LoVo (cell line): ENCODE results near the gene HOXC5.
"Not testable (repeated sequence)": the region's sequence is repeated elsewhere in the genome, so short reads cannot be mapped to it uniquely, and the experiment has no call there.

Source experiments
- DNase-seq: peaks from one replicate; pipeline ENCODE4 v3.0.0-alpha.2; 2016; ENCODE audit warnings: low spot score

HOXC5 gene

GRCh38 chr12:54033980-54034784, 1.3 kb downstream of the HOXC5 start:
- no peak for DNase-seq

GRCh38 chr12:54034785-54035310, 2.0 kb downstream of the HOXC5 start:
- no peak for DNase-seq

- no peak for DNase-seq
Measured at GRCh38 chr12:54035568-54036264, 2.9 kb downstream of the HOXC5 start.

DNA sequence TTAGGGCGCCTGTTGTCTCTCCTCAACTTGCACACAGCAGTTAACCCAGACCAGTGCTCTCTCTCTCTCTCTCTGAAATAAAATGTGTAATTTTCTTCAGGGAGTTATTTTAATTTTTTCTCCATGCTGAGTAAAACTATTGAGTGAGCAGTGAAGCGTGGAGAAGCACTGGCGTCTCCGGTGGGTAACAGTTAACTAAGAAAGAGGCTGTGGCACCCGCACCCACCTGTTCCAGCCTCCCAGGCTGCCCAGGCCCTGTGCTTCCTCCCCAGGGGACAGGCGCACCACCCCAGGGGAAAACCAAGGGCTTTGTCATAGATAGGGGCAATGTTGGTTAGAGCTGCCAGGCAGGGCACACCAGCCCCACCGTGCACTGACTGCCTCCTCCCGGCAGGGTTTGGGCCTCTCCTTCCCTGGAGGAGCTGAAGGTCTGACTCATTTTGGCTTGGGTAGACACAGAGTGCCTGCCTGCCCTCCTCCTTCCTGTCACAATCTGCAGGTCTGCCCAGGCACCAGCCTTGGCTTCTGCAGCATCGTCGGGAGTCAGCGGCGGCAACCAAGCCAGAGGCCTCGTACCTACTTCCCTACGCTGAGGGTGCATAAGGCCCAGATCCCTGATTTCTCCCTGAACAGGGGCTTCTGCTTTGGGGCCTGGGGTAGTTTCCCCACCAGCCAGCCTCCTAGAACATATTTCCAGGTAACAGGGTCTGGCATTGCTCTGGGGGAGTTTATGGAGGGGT, 3.9 kb downstream of the HOXC5 start:
- no peak for DNase-seq

GRCh38 chr12:54037360-54038283, 4.8 kb downstream of the HOXC5 start:
- no peak for DNase-seq

GRCh38 chr12:54038284-54038870, 5.5 kb downstream of the HOXC5 start:
- no peak for DNase-seq

GRCh38 chr12:54038871-54039414, 6.1 kb downstream of the HOXC5 start:
- no peak for DNase-seq

- DNase-seq = no peak
Measured at GRCh38 chr12:54039417-54040147, 6.7 kb downstream of the HOXC5 start.

GRCh38 chr12:54040148-54040494, 7.3 kb downstream of the HOXC5 start:
- DNase-seq = no peak

- DNase-seq = no peak
Measured at GRCh38 chr12:54040648-54041047, 7.8 kb downstream of the HOXC5 start.

- no peak for DNase-seq
Measured at GRCh38 chr12:54041097-54041690, 8.3 kb downstream of the HOXC5 start.

DNA sequence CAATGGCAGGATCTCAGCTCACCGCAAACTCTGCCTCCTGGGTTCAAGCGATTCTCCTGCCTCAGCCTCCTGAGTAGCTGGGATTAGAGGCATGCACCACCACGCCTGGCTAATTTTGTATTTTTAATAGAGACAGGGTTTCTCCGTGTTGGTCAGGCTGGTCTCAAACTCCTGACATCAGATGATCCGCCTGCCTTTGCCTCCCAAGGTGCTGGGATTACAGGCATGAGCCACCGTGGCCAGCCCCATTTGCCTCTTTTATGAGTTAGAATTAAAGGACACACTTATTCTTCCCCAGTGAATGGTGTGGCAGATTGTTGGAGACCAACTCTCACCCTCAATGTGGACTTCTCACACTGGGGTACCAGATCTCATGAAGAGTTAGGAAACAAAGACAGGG, 9.2 kb downstream of the HOXC5 start:
- DNase-seq = not testable (repeated sequence)

DNA sequence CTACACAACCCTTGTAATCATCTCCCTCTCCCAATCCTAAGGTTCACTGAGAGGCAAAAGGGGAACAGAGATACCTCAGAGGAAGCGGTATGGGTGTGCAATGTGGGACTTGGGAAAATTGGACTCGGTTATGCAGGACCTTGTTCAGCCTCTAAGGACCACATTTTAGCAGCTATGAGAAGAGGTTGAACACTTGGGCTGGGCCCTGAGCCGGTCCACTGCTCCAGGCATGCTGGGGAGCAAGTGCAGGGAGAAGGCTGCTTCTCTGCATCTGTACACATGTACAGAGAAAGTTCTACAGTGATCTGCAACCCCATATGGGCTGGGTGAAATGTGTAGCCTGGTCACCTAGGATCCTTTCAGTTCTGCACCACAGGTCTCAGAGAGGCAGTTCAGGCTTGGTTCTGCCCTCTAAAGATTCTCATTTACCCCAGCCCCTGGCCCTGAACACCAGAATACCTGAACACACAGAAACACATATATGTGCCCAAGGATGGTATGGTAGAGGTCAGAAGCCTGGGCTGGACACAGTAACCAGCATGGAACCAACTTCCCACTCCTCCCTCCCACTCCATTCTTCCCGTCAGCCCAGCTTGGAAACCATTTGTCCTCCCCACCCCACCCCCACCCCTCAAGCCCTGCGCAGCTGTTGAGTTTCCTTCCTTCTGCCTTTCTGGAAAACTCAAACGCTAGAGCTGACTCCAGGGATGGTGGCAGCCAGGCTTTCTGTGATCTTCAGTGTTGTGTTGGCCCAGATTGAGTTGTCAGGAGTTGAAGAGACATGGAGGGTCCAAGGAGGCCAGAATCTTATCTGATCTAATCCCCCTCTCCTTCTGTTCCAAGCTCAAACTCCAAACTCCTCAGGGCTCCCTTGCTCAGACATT, 10.4 kb downstream of the HOXC5 start:
- DNase-seq = no peak

DNA sequence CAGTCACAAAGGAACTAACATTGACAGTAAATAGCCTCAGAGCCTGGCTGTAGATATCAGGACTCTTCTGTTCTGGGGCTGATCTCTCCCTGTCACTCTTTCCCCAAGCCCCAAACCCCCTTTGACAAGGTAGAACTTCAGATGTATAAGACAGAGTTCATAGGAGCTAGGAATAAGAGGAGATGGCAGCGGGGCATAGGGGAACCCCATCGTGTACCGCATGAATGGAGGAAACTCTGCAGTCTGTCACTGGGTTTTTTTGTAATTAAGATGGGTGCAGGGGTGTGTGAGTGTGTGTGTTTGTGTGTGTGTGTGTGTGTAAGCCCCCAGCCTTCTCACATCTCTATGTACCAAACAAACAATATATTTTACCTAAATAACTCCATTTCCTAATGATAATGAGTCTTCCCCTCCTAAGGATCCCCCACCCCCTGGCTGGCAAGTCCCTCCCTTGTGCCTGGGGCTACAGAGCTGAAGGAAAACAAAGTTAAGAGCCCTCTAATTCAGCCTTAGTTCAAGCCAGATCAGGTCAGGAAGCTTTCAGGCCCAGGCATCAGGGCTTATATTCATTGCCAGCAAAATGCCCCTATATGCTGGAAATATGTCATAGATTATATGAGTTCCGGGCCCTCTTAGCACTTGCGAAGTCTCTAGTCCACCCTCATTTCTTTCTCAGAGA, 11.7 kb downstream of the HOXC5 start:
- DNase-seq = no peak

- DNase-seq = no peak
Measured at GRCh38 chr12:54045401-54045800, 12.6 kb downstream of the HOXC5 start.

GRCh38 chr12:54045868-54046521, 13.1 kb downstream of the HOXC5 start:
- DNase-seq = no peak

DNA sequence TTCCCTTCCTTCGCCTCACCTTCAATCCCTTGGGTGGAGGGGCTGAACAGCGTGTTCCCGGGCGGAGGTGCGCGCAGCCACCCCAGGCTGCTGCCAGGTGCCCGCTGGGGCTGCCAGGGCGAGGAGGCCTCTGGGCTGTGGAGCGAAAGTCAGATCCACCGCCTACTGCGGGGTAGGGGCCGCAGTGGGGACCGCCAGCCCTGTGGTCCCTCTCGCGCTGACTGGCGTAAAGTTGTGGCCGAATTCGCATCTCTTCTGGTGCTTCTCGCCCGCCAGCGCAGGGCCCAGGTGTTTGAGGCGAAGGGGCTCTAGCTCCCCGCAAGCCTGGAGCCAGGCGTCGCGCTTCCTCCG, 13.9 kb downstream of the HOXC5 start:
- DNase-seq = no peak
